KMS-11 (cell line): Measurements from ENCODE around the gene CCBE1.

Source experiments
- H2AFZ ChIP-seq: fragments of 200-600 bp; sonication (generic); 2 replicates; pipeline ENCODE4 v1.6.1; 2016; ENCODE audit warnings: antibody characterized with exemption, mixed run types, low read depth
- H3K27ac ChIP-seq: fragments of 200-600 bp; sonication (generic); 2 replicates; pipeline ENCODE4 v1.6.1; 2016; ENCODE audit warnings: mild to moderate bottlenecking, mixed run types
- H3K27me3 ChIP-seq: fragments of 200-600 bp; sonication (generic); 2 replicates; pipeline ENCODE4 v1.6.1; 2017; ENCODE audit warnings: mild to moderate bottlenecking, low read depth, mixed run types, moderate library complexity; ENCODE audit not compliant: insufficient read depth
- H3K36me3 ChIP-seq: fragments of 200-600 bp; sonication (generic); 2 replicates; pipeline ENCODE4 v1.6.1; 2017; ENCODE audit warnings: mild to moderate bottlenecking, mixed run types; ENCODE audit not compliant: insufficient read depth
- H3K4me1 ChIP-seq: fragments of 200-600 bp; sonication (generic); 2 replicates; pipeline ENCODE4 v1.6.1; 2016; ENCODE audit warnings: mild to moderate bottlenecking, low read depth, mixed run types; ENCODE audit not compliant: poor library complexity, severe bottlenecking
- H3K4me2 ChIP-seq: fragments of 200-600 bp; sonication (generic); 2 replicates; pipeline ENCODE4 v1.7.0; 2016; ENCODE audit warnings: mild to moderate bottlenecking, mixed run types
- H3K4me3 ChIP-seq: fragments of 200-600 bp; sonication (generic); IDR thresholded peaks from 2 replicates; pipeline ENCODE4 v1.6.1; 2017; ENCODE audit warnings: low read depth, low read length, mixed read lengths; ENCODE audit not compliant: insufficient read depth
- H3K79me2 ChIP-seq: fragments of 200-600 bp; sonication (generic); 2 replicates; pipeline ENCODE4 v1.6.1; 2016; ENCODE audit warnings: low read depth, mixed run types; ENCODE audit not compliant: insufficient read depth
- H3K9ac ChIP-seq: fragments of 200-600 bp; sonication (generic); 2 replicates; pipeline ENCODE4 v1.6.1; 2016; ENCODE audit warnings: mild to moderate bottlenecking, mixed run types
- H4K20me1 ChIP-seq: fragments of 200-600 bp; sonication (generic); 2 replicates; pipeline ENCODE4 v1.6.1; 2016; ENCODE audit warnings: mild to moderate bottlenecking, mixed run types; ENCODE audit not compliant: insufficient read depth
- TF ChIP-seq, protein P1 (sequence below): fragments of 200-600 bp; sonication (generic); conservative IDR thresholded peaks from 2 replicates; pipeline ENCODE4 v1.6.1; 2017; ENCODE audit warnings: low read depth, mild to moderate bottlenecking, antibody characterized with exemption, low read length, moderate library complexity, mixed read lengths

The CCBE1 gene

GRCh38 chr18:59459369-59460071 lies 237.7 kb downstream of the CCBE1 start:
- no peak overlapping the region for H3K4me2 ChIP-seq

GRCh38 chr18:59458575-59458974 lies 238.6 kb downstream of the CCBE1 start:
- Histone ChIP-seq H3K4me2 (no peak overlapping the region), H3K79me2 (no peaks in the 10 kb centered on the region), H3K36me3 (no peaks in the 10 kb centered on the region), H4K20me1 (no peaks in the 10 kb centered on the region), H3K4me1 (peaks cover 9% of the 10 kb centered on the region), H3K4me3 (no peak overlapping the region), H3K27ac (no peak overlapping the region), H3K9ac (no peak overlapping the region), H2AFZ (no peak overlapping the region), H3K27me3 (no peaks in the 10 kb centered on the region)
- TF ChIP-seq, protein P1, sequence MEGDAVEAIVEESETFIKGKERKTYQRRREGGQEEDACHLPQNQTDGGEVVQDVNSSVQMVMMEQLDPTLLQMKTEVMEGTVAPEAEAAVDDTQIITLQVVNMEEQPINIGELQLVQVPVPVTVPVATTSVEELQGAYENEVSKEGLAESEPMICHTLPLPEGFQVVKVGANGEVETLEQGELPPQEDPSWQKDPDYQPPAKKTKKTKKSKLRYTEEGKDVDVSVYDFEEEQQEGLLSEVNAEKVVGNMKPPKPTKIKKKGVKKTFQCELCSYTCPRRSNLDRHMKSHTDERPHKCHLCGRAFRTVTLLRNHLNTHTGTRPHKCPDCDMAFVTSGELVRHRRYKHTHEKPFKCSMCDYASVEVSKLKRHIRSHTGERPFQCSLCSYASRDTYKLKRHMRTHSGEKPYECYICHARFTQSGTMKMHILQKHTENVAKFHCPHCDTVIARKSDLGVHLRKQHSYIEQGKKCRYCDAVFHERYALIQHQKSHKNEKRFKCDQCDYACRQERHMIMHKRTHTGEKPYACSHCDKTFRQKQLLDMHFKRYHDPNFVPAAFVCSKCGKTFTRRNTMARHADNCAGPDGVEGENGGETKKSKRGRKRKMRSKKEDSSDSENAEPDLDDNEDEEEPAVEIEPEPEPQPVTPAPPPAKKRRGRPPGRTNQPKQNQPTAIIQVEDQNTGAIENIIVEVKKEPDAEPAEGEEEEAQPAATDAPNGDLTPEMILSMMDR: no peak

More at GRCh38 chr18:59459369-59460071, 237.7 kb downstream of the CCBE1 start:
- no peak overlapping the region for H3K27ac ChIP-seq
- no peaks in the 10 kb centered on the region for H3K79me2 ChIP-seq
- no peaks in the 10 kb centered on the region for H3K27me3 ChIP-seq
- H3K36me3 ChIP-seq: no peaks in the 10 kb centered on the region
- TF ChIP-seq, protein P1: peak; percentile 93
- H3K9ac ChIP-seq: no peak overlapping the region
- no peak overlapping the region for H3K4me3 ChIP-seq
- no peaks in the 10 kb centered on the region for H4K20me1 ChIP-seq
- H3K4me1 ChIP-seq: peaks cover 9% of the 10 kb centered on the region
- no peak overlapping the region for H2AFZ ChIP-seq

- TF ChIP-seq, protein P1: no peak
These were observed 240.6 kb downstream of the CCBE1 start for GRCh38 chr18:59456657-59457056.

DNA sequence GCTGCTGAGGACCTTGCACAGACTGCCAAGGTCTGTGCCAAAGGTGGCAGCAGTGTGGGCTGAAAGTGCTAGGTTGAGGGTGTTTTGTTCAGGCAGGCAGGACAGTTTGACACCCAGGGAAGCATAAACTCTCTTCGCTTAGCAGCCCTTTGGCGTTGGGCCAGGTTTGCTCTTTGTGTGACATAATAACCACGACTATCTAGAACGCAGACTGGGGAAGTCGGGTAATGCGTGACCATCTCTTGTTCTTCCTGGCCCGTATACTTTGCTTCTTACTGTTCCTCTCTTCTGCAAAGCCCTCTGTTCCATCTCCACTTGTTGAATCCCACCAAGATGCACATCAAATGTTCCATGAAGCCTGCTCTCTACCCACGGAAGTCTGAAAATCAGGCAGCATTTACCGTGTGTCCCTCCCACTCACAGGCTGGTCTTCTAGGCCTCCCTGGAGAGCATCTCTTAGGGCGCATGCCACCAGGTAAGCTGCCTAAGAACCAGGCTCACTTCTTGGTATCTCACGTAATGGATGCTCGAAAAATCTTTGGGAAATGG lies 241.4 kb downstream of the CCBE1 start:
- Histone ChIP-seq H4K20me1 (no peaks in the 10 kb centered on the region), H3K4me2 (no peak overlapping the region)

More at GRCh38 chr18:59456657-59457056, 240.6 kb downstream of the CCBE1 start:
- Histone ChIP-seq H3K79me2 (no peaks in the 10 kb centered on the region), H2AFZ (no peak overlapping the region), H3K4me2 (no peak overlapping the region), H3K36me3 (no peaks in the 10 kb centered on the region), H3K4me1 (peaks cover 9% of the 10 kb centered on the region), H3K27ac (no peak overlapping the region), H3K27me3 (no peaks in the 10 kb centered on the region), H3K9ac (no peak overlapping the region), H3K4me3 (no peak overlapping the region), H4K20me1 (no peaks in the 10 kb centered on the region)

More for the DNA sequence above, 241.4 kb downstream of the CCBE1 start:
- no peak overlapping the region for H3K4me3 ChIP-seq
- H3K27me3 ChIP-seq: no peaks in the 10 kb centered on the region
- H2AFZ ChIP-seq: no peak overlapping the region
- TF ChIP-seq, protein P1: no peak
- H3K79me2 ChIP-seq: no peaks in the 10 kb centered on the region
- no peaks in the 10 kb centered on the region for H3K36me3 ChIP-seq
- H3K27ac ChIP-seq: no peak overlapping the region
- no peak overlapping the region for H3K9ac ChIP-seq
- H3K4me1 ChIP-seq: peaks cover 9% of the 10 kb centered on the region
